ENCODE measurements around the gene USO1.
"Not testable (repeated sequence)": the region's sequence is repeated elsewhere in the genome, so short reads cannot be mapped to it uniquely, and the experiment has no call there.

Gene USO1

GRCh38 chr4:75777589-75777988, 53.2 kb downstream of the USO1 start:
- no peak for DNase-seq (ENCODE audit: low spot score)

- no peak for DNase-seq (ENCODE audit: low spot score)
Observed at GRCh38 chr4:75779105-75779757, 54.9 kb downstream of the USO1 start.

GRCh38 chr4:75781305-75781704, 56.9 kb downstream of the USO1 start:
- no peak for DNase-seq (ENCODE audit: low spot score)

GRCh38 chr4:75786526-75786925, 62.1 kb downstream of the USO1 start:
- DNase-seq (ENCODE audit: low spot score), result no peak

- DNase-seq (ENCODE audit: low spot score), result no peak
Observed at GRCh38 chr4:75786938-75787337, 62.6 kb downstream of the USO1 start.

GRCh38 chr4:75790024-75790423, 65.6 kb downstream of the USO1 start:
- no peak for DNase-seq (ENCODE audit: low spot score)

GRCh38 chr4:75800972-75801371, 76.6 kb downstream of the USO1 start:
- no peak for DNase-seq (ENCODE audit: low spot score)

- not testable (repeated sequence) for DNase-seq (ENCODE audit: low spot score)
Observed at GRCh38 chr4:75806035-75806434, 81.7 kb downstream of the USO1 start.

- no peak for DNase-seq (ENCODE audit: low spot score)
Observed at GRCh38 chr4:75817901-75818300, 93.5 kb downstream of the USO1 start.

- no peak for DNase-seq (ENCODE audit: low spot score)
Observed at GRCh38 chr4:75819121-75819520, 94.7 kb downstream of the USO1 start.

- DNase-seq (ENCODE audit: low spot score), result no peak
Observed at GRCh38 chr4:75820197-75820596, 95.8 kb downstream of the USO1 start.

GRCh38 chr4:75820676-75821075, 96.3 kb downstream of the USO1 start:
- DNase-seq (ENCODE audit: low spot score), result no peak

GRCh38 chr4:75821216-75821615, 96.8 kb downstream of the USO1 start:
- DNase-seq (ENCODE audit: low spot score), result peak; percentile 47

GRCh38 chr4:75821966-75822365, 97.6 kb downstream of the USO1 start:
- no peak for DNase-seq (ENCODE audit: low spot score)

- no peak for DNase-seq (ENCODE audit: low spot score)
Observed at GRCh38 chr4:75822416-75822815, 98.0 kb downstream of the USO1 start.

GRCh38 chr4:75823812-75824211, 99.4 kb downstream of the USO1 start:
- DNase-seq (ENCODE audit: low spot score), result no peak

- DNase-seq (ENCODE audit: low spot score), result no peak
Observed at GRCh38 chr4:75830906-75831305, 106.5 kb downstream of the USO1 start.

- DNase-seq (ENCODE audit: low spot score), result no peak
Observed at GRCh38 chr4:75831856-75832405, 107.6 kb downstream of the USO1 start.

GRCh38 chr4:75834095-75834771, 109.9 kb downstream of the USO1 start:
- no peak for DNase-seq (ENCODE audit: low spot score)

- no peak for DNase-seq (ENCODE audit: low spot score)
Observed at GRCh38 chr4:75834772-75835154, 110.4 kb downstream of the USO1 start.

GRCh38 chr4:75841641-75842520, 117.5 kb downstream of the USO1 start:
- no peak for DNase-seq (ENCODE audit: low spot score)

- no peak for DNase-seq (ENCODE audit: low spot score)
Observed at GRCh38 chr4:75843596-75843995, 119.2 kb downstream of the USO1 start.
